ENCODE results near the gene MAGEA12. TPM values are rescaled to one million over a fixed set of nuclear protein-coding genes. Genes with fewer than 3 reads are reported as not detected.
"Not testable (repeated sequence)": the region's sequence is repeated elsewhere in the genome, so short reads cannot be mapped to it uniquely, and the experiment has no call there.

The MAGEA12 gene
- total RNA-seq, 1 donor from 2014 or later = not detected

GRCh38 chrX:152766562-152766961 is 33.0 kb downstream of the MAGEA12 start:
- not testable (repeated sequence) for DNase-seq (ENCODE audit: low read depth, low spot score)

GRCh38 chrX:152769549-152770289 is 36.2 kb downstream of the MAGEA12 start, which contains the start of gene MAGEA6:
MAGEA6 (minus strand) TSS chrX:152769689; CDS start chrX:152767650, 2,039 bp downstream.
- not testable (repeated sequence) for DNase-seq (ENCODE audit: low read depth, low spot score)

GRCh38 chrX:152787062-152787461 is 53.5 kb downstream of the MAGEA12 start:
- DNase-seq (ENCODE audit: low read depth, low spot score) = not testable (repeated sequence)

Other genes starting within 250 kb of the MAGEA12 start
- 0.04 TPM in 1 of 2 replicates, not detected in the other for gene GABRQ, start 95.9 kb upstream of the MAGEA12 start, total RNA-seq
- gene MAGEA3, start 35.0 kb upstream of the MAGEA12 start, total RNA-seq = not detected in 2 replicates
- not detected in 2 replicates for gene CSAG2, start 24.5 kb upstream of the MAGEA12 start, total RNA-seq
- not detected in 2 replicates for gene MAGEA2B, start 19.1 kb upstream of the MAGEA12 start, total RNA-seq
- not detected in 2 replicates for gene CSAG1, start within 50 bp of the MAGEA12 start, total RNA-seq
- gene MAGEA2, start 20.1 kb downstream of the MAGEA12 start, total RNA-seq = not detected in 2 replicates
- gene CSAG3, start 25.5 kb downstream of the MAGEA12 start, total RNA-seq = not detected in 2 replicates
- not detected in 2 replicates for gene MAGEA6, start 35.9 kb downstream of the MAGEA12 start, total RNA-seq
- 22.0 and 26.1 TPM in 2 replicates for gene CETN2, start 97.0 kb downstream of the MAGEA12 start, total RNA-seq
- 24.9 and 38.1 TPM in 2 replicates for gene NSDHL, start 97.3 kb downstream of the MAGEA12 start, total RNA-seq
- 15.8 and 33.3 TPM in 2 replicates for gene ZNF185, start 164.3 kb downstream of the MAGEA12 start, total RNA-seq